Tibial nerve (tissue), 4 donors: ENCODE data around the gene RPN1. TPM values are rescaled to one million over a fixed set of nuclear protein-coding genes. Genes with fewer than 3 reads are reported as not detected.
"Not testable (repeated sequence)": the region's sequence is repeated elsewhere in the genome, so short reads cannot be mapped to it uniquely, and the experiment has no call there.

Source experiments
- DNase-seq, 2 donors: peaks; one replicate each; pipeline ENCODE4 v3.0.0-alpha.2; 2019; ENCODE audit warnings: low spot score in 2 of 2
- H3K27ac ChIP-seq, 4 donors: fragments of 200-600 bp; sonication (generic) in 3 of 4; one replicate each; pipeline ENCODE4 v1.5.1; 2017 to 2019; ENCODE audit warnings: mild to moderate bottlenecking in 1 of 4
- H3K27me3 ChIP-seq, 2 donors: fragments of 200-600 bp; sonication (generic) in 1 of 2; one replicate each; pipeline versions ENCODE4 v1.5.1 to v1.6.0; 2017 to 2019
- H3K36me3 ChIP-seq, 3 donors: fragments of 200-600 bp; sonication (generic); one replicate each; pipeline ENCODE4 v1.5.1; 2018 to 2019
- H3K4me1 ChIP-seq, 4 donors: fragments of 200-600 bp; sonication (generic) in 3 of 4; one replicate each; pipeline ENCODE4 v1.5.1; 2017 to 2019
- H3K4me3 ChIP-seq, 4 donors: fragments of 200-600 bp; sonication (generic) in 3 of 4; one replicate each; pipeline ENCODE4 v1.5.1; 2017 to 2019; ENCODE audit warnings: mild to moderate bottlenecking in 1 of 4, moderate library complexity in 1 of 4
- H3K9me3 ChIP-seq, 4 donors: fragments of 200-600 bp; sonication (generic) in 3 of 4; one replicate each; pipeline ENCODE4 v1.5.1; 2017 to 2019
- EP300 ChIP-seq, 2 donors: sonication (generic); formaldehyde crosslinking; IDR thresholded peaks; one replicate each; pipeline ENCODE4 v1.6.1; 2017; ENCODE audit warnings: antibody characterized with exemption in 2 of 2, mild to moderate bottlenecking in 1 of 2
- POLR2A ChIP-seq, 2 donors: fragments of 450-650 bp; IDR thresholded peaks; one replicate each; pipeline ENCODE4 v1.6.1; 2017; ENCODE audit warnings: antibody characterized with exemption in 2 of 2, mild to moderate bottlenecking in 2 of 2, moderate library complexity in 2 of 2
- WGBS, 2 donors: methylation state at CpG; one replicate each; pipeline ENCODE4 v1.1.5; 2018; 5-methylcytosine and 5-hydroxymethylcytosine counted together
- total RNA-seq, 4 donors: library from RNA; depleted of rRNA; stranded (reverse); fragments of >200 nt; gene quantifications; one replicate each; pipeline ENCODE4 v1.1.0, GENCODE V29; 2016
- TF ChIP-seq, protein P1 (sequence below), 5 experiments: fragments of 200-600 bp in 3 of 5; fragments of 450-650 bp in 2 of 5; sonication (generic) in 3 of 5; IDR thresholded peaks; one replicate each; pipeline ENCODE4 v1.5.1; 2016 to 2019; ENCODE audit warnings: antibody characterized with exemption in 5 of 5, mild to moderate bottlenecking in 3 of 5, moderate library complexity in 2 of 5

The RPN1 gene
- total RNA-seq, 4 donors from 2014 or later = 173 to 255 (median 204) TPM

DNA sequence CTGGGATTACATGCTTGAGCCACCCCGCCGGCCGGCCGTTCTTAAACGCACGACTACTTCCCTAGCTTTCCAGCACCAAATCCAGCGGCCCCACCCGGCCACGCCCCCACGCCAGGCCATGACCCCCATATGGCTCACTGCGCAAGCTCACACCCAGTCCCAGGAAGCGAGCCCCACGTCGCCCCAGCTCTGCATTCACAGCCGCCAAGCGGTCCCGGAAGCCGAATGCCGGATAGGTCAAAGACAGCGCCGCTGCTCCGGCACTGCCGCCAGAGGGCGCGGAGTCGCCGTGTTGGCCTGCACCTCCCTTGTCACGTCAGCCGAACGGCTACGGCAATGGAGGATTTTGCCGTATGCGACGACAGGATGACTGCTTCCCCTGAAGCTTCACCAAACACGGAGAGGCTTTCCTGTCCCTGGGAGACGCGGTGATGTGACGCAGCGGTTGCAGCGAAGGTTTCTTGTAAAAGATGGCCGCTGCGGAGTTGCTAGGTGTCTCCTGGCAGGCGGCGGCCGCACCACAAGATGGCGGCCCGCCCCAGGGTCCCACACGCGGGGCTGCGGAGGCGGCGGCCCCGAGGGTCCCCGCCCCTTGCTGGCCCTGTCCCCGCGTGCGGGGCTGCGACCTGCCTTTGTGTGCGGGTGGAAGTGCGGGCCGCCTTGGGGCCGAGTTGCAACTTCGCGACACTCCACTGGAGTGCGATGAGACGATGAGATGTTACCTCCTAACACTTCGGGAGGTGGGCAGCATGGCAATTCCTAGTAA, 30.2 kb upstream of the RPN1 start:
- TF ChIP-seq, protein P1, sequence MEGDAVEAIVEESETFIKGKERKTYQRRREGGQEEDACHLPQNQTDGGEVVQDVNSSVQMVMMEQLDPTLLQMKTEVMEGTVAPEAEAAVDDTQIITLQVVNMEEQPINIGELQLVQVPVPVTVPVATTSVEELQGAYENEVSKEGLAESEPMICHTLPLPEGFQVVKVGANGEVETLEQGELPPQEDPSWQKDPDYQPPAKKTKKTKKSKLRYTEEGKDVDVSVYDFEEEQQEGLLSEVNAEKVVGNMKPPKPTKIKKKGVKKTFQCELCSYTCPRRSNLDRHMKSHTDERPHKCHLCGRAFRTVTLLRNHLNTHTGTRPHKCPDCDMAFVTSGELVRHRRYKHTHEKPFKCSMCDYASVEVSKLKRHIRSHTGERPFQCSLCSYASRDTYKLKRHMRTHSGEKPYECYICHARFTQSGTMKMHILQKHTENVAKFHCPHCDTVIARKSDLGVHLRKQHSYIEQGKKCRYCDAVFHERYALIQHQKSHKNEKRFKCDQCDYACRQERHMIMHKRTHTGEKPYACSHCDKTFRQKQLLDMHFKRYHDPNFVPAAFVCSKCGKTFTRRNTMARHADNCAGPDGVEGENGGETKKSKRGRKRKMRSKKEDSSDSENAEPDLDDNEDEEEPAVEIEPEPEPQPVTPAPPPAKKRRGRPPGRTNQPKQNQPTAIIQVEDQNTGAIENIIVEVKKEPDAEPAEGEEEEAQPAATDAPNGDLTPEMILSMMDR (IDR thresholded peaks at IDR 0.05) = peak; percentile 94 to 100 (median 99)
- peak; percentile 77 to 93 for TF ChIP-seq POLR2A (IDR thresholded peaks at IDR 0.05)
- TF ChIP-seq EP300 (IDR thresholded peaks at IDR 0.05) = peak; percentile 77 to 99
- H3K4me3 ChIP-seq = peak overlapping the region; percentile 54 to 74 (median 68)
- peak; percentile 98 for DNase-seq
- H3K36me3 ChIP-seq = no peaks in the 10 kb centered on the region
- peaks cover 0 to 12% (median 0%) of the 10 kb centered on the region in 4 donors for H3K4me1 ChIP-seq
- H3K27ac ChIP-seq = peak overlapping the region; percentile 93 to 95 (median 94)
- no peaks in the 10 kb centered on the region for H3K9me3 ChIP-seq
- WGBS, 2 donors = 1 to 3% methylated on average over 36 to 66 of the region's 67 CpGs
- H3K27me3 ChIP-seq = no peaks in the 10 kb centered on the region

- Histone ChIP-seq H3K27me3 (no peaks in the 10 kb centered on the region), H3K27ac (peak overlapping the region in 1 of 4 donors; percentile 95), H3K36me3 (no peaks in the 10 kb centered on the region), H3K9me3 (no peaks in the 10 kb centered on the region), H3K4me1 (peaks cover 0 to 12% (median 0%) of the 10 kb centered on the region in 4 donors), H3K4me3 (no peak overlapping the region)
- 100% methylated on average over 2 of the region's 2 CpGs for WGBS, 2 donors
- TF ChIP-seq, protein P1 (IDR thresholded peaks at IDR 0.05) = no peak
- TF ChIP-seq EP300 (IDR thresholded peaks at IDR 0.05) (no peak), POLR2A (IDR thresholded peaks at IDR 0.05) (no peak)
- DNase-seq = no peak
Observed at GRCh38 chr3:128679338-128679737, 28.7 kb upstream of the RPN1 start.

DNA sequence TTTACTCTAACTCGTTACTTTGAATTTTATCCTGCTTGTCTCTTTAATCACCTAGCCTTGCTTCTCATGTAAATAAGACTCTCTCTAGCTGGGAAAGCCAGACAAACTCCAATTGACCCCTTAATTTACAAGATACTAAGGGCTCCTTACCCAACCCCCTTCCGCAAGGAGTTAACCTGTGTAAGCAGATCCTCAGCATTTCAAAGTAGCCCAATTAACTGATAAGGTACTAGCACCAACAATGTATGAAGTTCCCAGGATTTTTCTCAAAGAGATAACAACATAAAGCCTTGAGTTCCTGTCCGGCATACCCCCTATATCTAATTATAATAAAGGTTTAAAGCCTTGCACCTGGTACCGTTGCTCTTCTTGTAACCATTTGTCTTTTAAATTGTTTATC, 25.2 kb upstream of the RPN1 start:
- 69 to 74% methylated on average over 4 of the region's 4 CpGs for WGBS, 2 donors
- H3K27me3 ChIP-seq, H3K4me1 ChIP-seq, H3K27ac ChIP-seq, H3K4me3 ChIP-seq, H3K36me3 ChIP-seq, H3K9me3 ChIP-seq, DNase-seq: not testable (repeated sequence)

DNA sequence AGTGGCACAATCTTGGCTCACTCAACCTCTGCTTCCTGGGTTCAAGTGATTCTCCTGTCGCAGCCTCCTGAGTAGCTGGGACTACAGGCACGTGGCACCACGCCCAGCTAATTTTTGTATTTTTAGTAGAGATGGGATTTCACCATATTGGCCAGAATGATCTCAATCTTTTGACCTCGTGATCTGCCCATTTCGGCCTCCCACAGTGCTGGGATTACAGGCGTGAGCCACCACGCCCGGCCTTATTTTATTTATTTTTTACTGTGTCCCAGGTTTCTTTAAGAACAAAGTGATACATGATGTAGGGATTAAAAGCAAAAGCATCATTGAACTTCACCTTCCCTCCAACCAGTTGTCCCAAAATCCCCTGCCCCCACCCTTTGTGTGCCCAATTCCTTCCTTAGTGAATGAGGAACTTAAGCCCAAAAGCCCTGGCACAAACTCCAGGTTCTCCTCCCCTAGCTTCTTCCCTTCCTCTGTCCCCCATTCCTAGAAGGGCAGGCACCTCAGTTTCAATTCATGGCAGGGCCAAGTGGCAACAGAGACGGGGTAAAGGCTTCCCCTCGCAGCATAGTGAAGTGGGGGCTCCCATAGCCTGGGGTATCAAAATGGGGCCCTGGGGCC, 23.7 kb upstream of the RPN1 start:
- no peak for DNase-seq
- WGBS, 2 donors = 86% methylated on average over 10 of the region's 10 CpGs
- Histone ChIP-seq H3K9me3 (no peaks in the 10 kb centered on the region), H3K27ac (no peak overlapping the region), H3K4me3 (no peak overlapping the region), H3K4me1 (no peaks in the 10 kb centered on the region), H3K27me3 (no peaks in the 10 kb centered on the region), H3K36me3 (no peaks in the 10 kb centered on the region)
- TF ChIP-seq EP300 (IDR thresholded peaks at IDR 0.05) = no peak
- TF ChIP-seq, protein P1 (IDR thresholded peaks at IDR 0.05) = no peak
- no peak for TF ChIP-seq POLR2A (IDR thresholded peaks at IDR 0.05)

DNA sequence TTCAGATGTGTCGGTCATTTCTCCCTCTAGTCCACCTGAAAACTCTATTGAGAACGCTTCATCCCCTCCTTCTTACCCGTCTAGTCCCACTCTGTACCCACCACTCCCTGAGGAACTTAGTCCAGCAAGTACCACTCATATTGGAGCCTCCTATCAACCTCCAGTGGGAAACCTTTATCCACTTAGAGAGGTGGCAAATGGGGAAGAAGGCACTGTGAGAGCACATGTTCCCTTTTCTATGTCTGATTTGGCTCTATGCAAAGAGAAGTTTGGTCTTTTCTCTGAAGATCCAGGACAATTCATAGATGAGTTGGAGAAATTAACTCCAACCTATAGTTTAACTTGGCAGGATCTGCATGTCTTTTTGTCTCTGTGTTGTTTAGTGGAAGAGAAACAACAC, 17.0 kb upstream of the RPN1 start:
- DNase-seq = no peak
- Histone ChIP-seq H3K9me3 (no peaks in the 10 kb centered on the region), H3K27ac (no peak overlapping the region), H3K4me1 (no peaks in the 10 kb centered on the region), H3K27me3 (no peaks in the 10 kb centered on the region), H3K36me3 (no peaks in the 10 kb centered on the region), H3K4me3 (no peak overlapping the region)
- TF ChIP-seq EP300 (IDR thresholded peaks at IDR 0.05) (no peak), POLR2A (IDR thresholded peaks at IDR 0.05) (no peak)
- TF ChIP-seq, protein P1 (IDR thresholded peaks at IDR 0.05) = no peak
- WGBS, 2 donors = 88 to 90% methylated on average over 3 of the region's 3 CpGs
